Nephron (organoid): ENCODE results near the gene WDR72.

Experiments used
- H3K27ac Mint-ChIP-seq, 3 experiments: 2 replicates each; pipeline ENCODE4 v1.8.0; 2020; ENCODE audit warnings: mixed read lengths in 3 of 3, mild to moderate bottlenecking in 2 of 3, moderate library complexity in 1 of 3
- H3K27me3 Mint-ChIP-seq: 2 replicates; pipeline ENCODE4 v1.8.0; 2021; ENCODE audit warnings: low read depth, mild to moderate bottlenecking, moderate library complexity, mixed read lengths
- H3K36me3 Mint-ChIP-seq: 2 replicates; pipeline ENCODE4 v1.8.0; 2020; ENCODE audit warnings: low read depth, mixed read lengths
- H3K4me1 Mint-ChIP-seq: 2 replicates; pipeline ENCODE4 v1.8.0; 2020; ENCODE audit warnings: mixed read lengths
- H3K4me3 Mint-ChIP-seq, 3 experiments: 2 replicates each; pipeline ENCODE4 v1.8.0; 2020; ENCODE audit warnings: mild to moderate bottlenecking in 3 of 3, mixed read lengths in 3 of 3, moderate library complexity in 2 of 3
- H3K9me3 Mint-ChIP-seq: 2 replicates; pipeline ENCODE4 v1.8.0; 2020; ENCODE audit warnings: mixed read lengths
- TF ChIP-seq, protein P1 (sequence below), 3 experiments: fragments of 200-600 bp; sonication (generic); IDR thresholded peaks; one replicate each; pipeline ENCODE4 v1.5.0; 2021; ENCODE audit warnings: antibody characterized with exemption in 3 of 3; ENCODE audit not compliant: unreplicated experiment in 3 of 3

Gene WDR72

DNA sequence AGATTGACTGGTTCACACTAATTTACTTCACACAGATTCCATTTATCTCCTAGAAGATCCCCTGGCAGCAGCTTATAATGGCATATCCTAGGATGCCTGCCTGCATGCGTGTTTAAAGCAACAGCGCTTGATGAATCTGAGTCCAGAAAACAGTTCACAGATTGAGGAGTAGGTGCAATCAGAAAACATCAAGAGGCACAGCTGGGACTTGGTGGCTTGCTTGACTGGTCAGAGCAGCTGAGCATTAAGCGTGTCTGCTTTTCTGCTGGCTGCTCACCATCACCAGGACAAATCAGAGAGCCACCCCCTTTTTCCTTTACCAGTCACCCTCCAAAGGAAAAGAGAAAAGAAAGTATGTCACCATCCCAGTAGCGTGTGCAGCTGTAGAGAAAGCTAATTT lies 223.6 kb downstream of the WDR72 start:
- H3K9me3 Mint-ChIP-seq: peaks cover 7% of the 10 kb centered on the region
- peaks cover 6% of the 10 kb centered on the region for H3K36me3 Mint-ChIP-seq
- TF ChIP-seq, protein P1, sequence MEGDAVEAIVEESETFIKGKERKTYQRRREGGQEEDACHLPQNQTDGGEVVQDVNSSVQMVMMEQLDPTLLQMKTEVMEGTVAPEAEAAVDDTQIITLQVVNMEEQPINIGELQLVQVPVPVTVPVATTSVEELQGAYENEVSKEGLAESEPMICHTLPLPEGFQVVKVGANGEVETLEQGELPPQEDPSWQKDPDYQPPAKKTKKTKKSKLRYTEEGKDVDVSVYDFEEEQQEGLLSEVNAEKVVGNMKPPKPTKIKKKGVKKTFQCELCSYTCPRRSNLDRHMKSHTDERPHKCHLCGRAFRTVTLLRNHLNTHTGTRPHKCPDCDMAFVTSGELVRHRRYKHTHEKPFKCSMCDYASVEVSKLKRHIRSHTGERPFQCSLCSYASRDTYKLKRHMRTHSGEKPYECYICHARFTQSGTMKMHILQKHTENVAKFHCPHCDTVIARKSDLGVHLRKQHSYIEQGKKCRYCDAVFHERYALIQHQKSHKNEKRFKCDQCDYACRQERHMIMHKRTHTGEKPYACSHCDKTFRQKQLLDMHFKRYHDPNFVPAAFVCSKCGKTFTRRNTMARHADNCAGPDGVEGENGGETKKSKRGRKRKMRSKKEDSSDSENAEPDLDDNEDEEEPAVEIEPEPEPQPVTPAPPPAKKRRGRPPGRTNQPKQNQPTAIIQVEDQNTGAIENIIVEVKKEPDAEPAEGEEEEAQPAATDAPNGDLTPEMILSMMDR (IDR thresholded peaks at IDR 0.05; ENCODE audit: unreplicated experiment in 3 of 3): no peak
- peaks cover 3% of the 10 kb centered on the region for H3K27me3 Mint-ChIP-seq
- H3K27ac Mint-ChIP-seq: no peak overlapping the region
- no peak overlapping the region for H3K4me3 Mint-ChIP-seq
- peaks cover 17% of the 10 kb centered on the region for H3K4me1 Mint-ChIP-seq

DNA sequence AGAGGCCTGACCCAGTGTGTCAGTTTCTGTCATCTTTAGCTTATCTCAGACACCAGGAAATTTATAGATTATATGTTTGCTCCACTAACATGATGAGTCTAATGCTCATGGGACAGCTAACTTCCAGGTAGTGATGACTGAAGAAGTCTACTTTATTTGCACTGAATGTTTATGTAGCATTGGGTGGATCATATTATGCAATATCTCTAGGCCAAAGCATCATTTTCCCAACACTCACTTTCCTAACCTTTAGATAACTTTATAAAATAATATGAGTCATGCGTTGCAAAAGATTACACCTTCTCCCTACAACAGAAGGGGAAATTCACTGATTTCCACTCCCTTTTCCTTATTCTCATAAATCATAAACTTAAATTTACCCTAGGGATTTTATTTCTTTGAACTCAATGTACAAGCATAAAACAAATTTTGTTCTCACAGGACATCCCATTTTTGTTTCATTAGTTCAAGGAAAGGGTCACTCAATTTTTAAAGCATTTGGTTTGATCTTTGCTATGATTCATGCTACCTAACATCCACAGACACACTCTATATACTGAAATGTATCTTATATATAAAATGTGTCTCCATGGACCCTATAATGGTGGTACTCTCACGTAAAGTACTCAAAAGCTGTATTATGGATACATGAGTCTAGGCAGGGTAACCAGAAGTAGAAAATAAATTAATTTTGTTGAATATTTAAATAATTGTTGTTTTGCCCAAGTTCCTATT lies 225.2 kb downstream of the WDR72 start:
- TF ChIP-seq, protein P1 (IDR thresholded peaks at IDR 0.05; ENCODE audit: unreplicated experiment in 3 of 3): no peak
- no peaks in the 10 kb centered on the region for H3K36me3 Mint-ChIP-seq
- no peaks in the 10 kb centered on the region for H3K9me3 Mint-ChIP-seq
- H3K27me3 Mint-ChIP-seq: no peaks in the 10 kb centered on the region
- no peak overlapping the region for H3K4me3 Mint-ChIP-seq
- H3K4me1 Mint-ChIP-seq: peaks cover 25% of the 10 kb centered on the region
- no peak overlapping the region for H3K27ac Mint-ChIP-seq

DNA sequence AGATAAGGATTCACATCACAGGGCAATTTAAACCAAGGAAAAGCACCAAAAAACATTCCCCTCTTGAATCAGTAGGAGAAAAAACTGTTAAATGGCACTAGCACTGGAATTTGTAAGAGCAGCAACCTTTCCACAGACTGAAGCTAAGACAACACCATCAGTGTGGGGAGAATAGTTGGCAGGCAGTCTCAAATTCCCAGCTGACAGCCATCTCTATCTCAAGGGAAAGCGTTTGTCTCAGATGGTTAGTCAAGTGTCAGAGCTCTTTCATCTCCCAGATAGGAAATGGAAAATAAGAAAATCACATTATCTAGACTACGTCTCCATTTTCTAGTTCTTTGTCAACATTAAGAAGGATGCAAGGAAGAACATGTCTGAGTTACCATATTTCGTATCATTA lies 228.7 kb downstream of the WDR72 start:
- Mint-ChIP-seq H3K36me3 (no peaks in the 10 kb centered on the region), H3K4me1 (peaks cover 15% of the 10 kb centered on the region), H3K27me3 (no peaks in the 10 kb centered on the region), H3K4me3 (no peak overlapping the region), H3K9me3 (no peaks in the 10 kb centered on the region), H3K27ac (peak overlapping the region in 1 of 3 experiments; percentile 7)
- TF ChIP-seq, protein P1 (IDR thresholded peaks at IDR 0.05; ENCODE audit: unreplicated experiment in 3 of 3): no peak

DNA sequence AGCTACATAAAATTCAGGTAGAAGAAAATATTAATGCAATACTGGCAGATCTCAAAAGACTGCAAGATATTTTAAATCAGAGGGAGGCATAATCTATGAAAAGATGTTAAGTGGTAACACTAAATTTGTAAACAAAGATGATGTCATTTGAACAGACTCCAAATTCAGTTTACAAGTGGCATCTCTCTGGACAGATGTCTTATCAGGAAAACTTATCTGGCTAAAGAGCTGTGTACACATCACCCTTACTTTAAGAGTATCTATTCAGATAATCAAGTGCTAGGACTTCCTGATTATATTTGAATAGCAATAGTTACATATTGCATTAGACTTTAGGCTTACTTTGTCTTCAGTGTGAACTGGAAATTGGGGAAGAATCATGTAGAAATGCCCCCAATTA lies 231.5 kb downstream of the WDR72 start:
- Mint-ChIP-seq H3K27me3 (no peaks in the 10 kb centered on the region), H3K36me3 (no peaks in the 10 kb centered on the region), H3K27ac (no peak overlapping the region), H3K4me3 (no peak overlapping the region), H3K4me1 (peaks cover 10% of the 10 kb centered on the region), H3K9me3 (no peaks in the 10 kb centered on the region)
- TF ChIP-seq, protein P1 (IDR thresholded peaks at IDR 0.05; ENCODE audit: unreplicated experiment in 3 of 3): no peak

DNA sequence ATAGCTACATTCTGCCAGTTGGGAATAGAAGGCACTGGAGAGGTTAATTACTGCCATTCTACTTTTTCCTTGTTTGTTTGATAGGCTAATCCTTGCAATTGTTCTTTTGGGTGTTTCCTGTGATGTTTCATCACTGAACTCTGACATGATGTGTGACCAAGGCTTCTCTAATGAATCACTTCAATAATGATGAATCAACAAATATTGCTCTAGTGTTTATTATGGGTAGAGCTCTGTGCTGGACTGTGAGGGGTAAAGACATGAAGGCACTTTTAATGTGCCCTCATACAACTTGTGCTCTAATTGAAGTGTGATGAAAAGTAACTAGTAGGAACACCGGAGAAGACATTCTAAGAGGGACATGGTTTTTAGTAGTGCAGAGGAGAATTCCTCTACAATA lies 233.6 kb downstream of the WDR72 start:
- peaks cover 9% of the 10 kb centered on the region for H3K4me1 Mint-ChIP-seq
- H3K27ac Mint-ChIP-seq: no peak overlapping the region
- no peaks in the 10 kb centered on the region for H3K27me3 Mint-ChIP-seq
- no peak overlapping the region for H3K4me3 Mint-ChIP-seq
- TF ChIP-seq, protein P1 (IDR thresholded peaks at IDR 0.05; ENCODE audit: unreplicated experiment in 3 of 3): no peak
- no peaks in the 10 kb centered on the region for H3K36me3 Mint-ChIP-seq
- no peaks in the 10 kb centered on the region for H3K9me3 Mint-ChIP-seq

DNA sequence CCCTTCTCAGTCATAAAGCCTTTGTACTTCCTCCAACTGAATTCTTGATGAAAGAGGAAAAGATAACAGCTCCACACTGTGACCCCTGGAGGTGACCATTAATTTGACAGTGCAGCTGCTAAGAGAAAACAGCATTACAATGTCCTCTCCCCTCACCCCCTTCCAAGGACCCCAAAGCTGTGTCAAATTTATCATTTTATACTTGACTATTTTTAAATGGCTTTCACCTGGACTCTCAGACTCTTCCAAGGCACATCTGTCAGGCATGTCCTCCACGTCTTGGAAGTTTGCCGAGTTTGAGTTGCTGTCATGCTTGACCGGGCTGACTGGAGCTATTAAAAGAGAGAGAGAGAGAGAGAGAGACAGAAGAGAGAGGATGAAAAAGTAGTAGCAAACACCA lies 236.5 kb downstream of the WDR72 start:
- Mint-ChIP-seq H3K4me3 (no peak overlapping the region), H3K27ac (no peak overlapping the region), H3K27me3 (no peaks in the 10 kb centered on the region), H3K36me3 (no peaks in the 10 kb centered on the region), H3K9me3 (no peaks in the 10 kb centered on the region), H3K4me1 (no peaks in the 10 kb centered on the region)
- TF ChIP-seq, protein P1 (IDR thresholded peaks at IDR 0.05; ENCODE audit: unreplicated experiment in 3 of 3): no peak
